K562 (cell line): Measurements from ENCODE around the gene KIF3B. TPM values are rescaled to one million over a fixed set of nuclear protein-coding genes. Genes with fewer than 3 reads are reported as not detected.

Source experiments
- BCOR ChIP-seq: fragments of 450-650 bp; IDR thresholded peaks from 2 replicates; pipeline ENCODE4 v1.6.1; 2016
- CAMTA2 ChIP-seq: fragments of 250-450 bp; sonication (Bioruptor Pico); conservative IDR thresholded peaks from 2 replicates; pipeline ENCODE4 v1.5.1; 2022
- EGR1 ChIP-seq: fragments of 450-650 bp; conservative IDR thresholded peaks from 2 replicates; pipeline ENCODE4 v1.6.1; 2017; ENCODE audit warnings: mild to moderate bottlenecking
- FIP1L1 ChIP-seq: fragments of 200-400 bp; formaldehyde crosslinking; IDR thresholded peaks from 2 replicates; pipeline ENCODE4 v1.6.1; 2018; ENCODE audit warnings: mild to moderate bottlenecking, low read depth, low read length; ENCODE audit not compliant: poor library complexity, severe bottlenecking
- NR3C1 ChIP-seq: sonication (generic); formaldehyde crosslinking; IDR thresholded peaks from 2 replicates; pipeline ENCODE4 v1.8.1; 2022; ENCODE audit warnings: missing genetic modification reagents
- ZNF140 ChIP-seq: fragments of 250-450 bp; sonication (Bioruptor Pico); IDR thresholded peaks from 2 replicates; pipeline ENCODE4 v1.8.0; 2021; ENCODE audit warnings: moderate library complexity, mild to moderate bottlenecking, inconsistent platforms
- ZNF146 ChIP-seq: IDR thresholded peaks from one replicate; pipeline ENCODE4 v1.6.1; 2018; ENCODE audit warnings: missing compliant biosample characterization; ENCODE audit not compliant: unreplicated experiment
- ZNF780A ChIP-seq: fragments of 250-450 bp; sonication (Bioruptor Pico); IDR thresholded peaks from 2 replicates; pipeline ENCODE4 v1.5.0; 2021; ENCODE audit warnings: mild to moderate bottlenecking
- polyA plus RNA-seq, 8 experiments: library from polyadenylated mRNA; depleted of rRNA in 4 of 8; stranded (reverse) in 5 of 8; unstranded in 3 of 8; fragments of >200 nt; fragmentation: Nextera tagmentation in 2 of 8; fragmentation: Illumina TruSeq in 1 of 8; extraction: Ambion mirVana in 2 of 8; extraction: Trizol in 1 of 8; gene quantifications; 2 replicates each; pipeline versions ENCODE4 v1.2.1 to v1.2.3, GENCODE V29; 2011 to 2014; ENCODE audit warnings: inconsistent platforms in 1 of 8, missing spikeins in 1 of 8
- total RNA-seq, 7 experiments: library from RNA; depleted of rRNA in 6 of 7; stranded (reverse); fragments of >200 nt in 6 of 7; fragmentation: Illumina TruSeq in 2 of 7; extraction: Trizol in 2 of 7; gene quantifications; 2 replicates each; pipeline versions ENCODE4 v1.2.1 to v1.2.3, GENCODE V29; 2011 to 2021; ENCODE audit warnings: low replicate concordance in 1 of 7
- TF ChIP-seq, protein P1 (sequence below): fragments of 250-450 bp; sonication (Bioruptor Pico); IDR thresholded peaks from 2 replicates; pipeline ENCODE4 v1.5.0; 2021; ENCODE audit warnings: mild to moderate bottlenecking, borderline replicate concordance
- TF ChIP-seq, protein P2 (sequence below), 2 experiments: fragments of 450-650 bp; formaldehyde crosslinking in 1 of 2; IDR thresholded peaks; 2 replicates each; pipeline versions ENCODE4 v1.4.0 to v1.6.1; 2014 to 2020; ENCODE audit warnings: mild to moderate bottlenecking in 2 of 2, borderline replicate concordance in 1 of 2, low read depth in 1 of 2
- TF ChIP-seq, protein P3 (sequence below): fragments of 450-650 bp; IDR thresholded peaks from 2 replicates; pipeline ENCODE4 v1.7.0; 2016; ENCODE audit warnings: borderline replicate concordance
- TF ChIP-seq, protein P4 (sequence below): sonication (generic); formaldehyde crosslinking; IDR thresholded peaks from 2 replicates; pipeline ENCODE4 v1.8.1; 2023; ENCODE audit warnings: mild to moderate bottlenecking, missing genetic modification reagents

KIF3B gene
- total and polyA plus RNA-seq, 9 of the 15 experiments (the other 6 are each of a cell fraction or from before 2014, with no cell fraction given) = 2.9 to 12.3 (median 8.6) TPM

DNA sequence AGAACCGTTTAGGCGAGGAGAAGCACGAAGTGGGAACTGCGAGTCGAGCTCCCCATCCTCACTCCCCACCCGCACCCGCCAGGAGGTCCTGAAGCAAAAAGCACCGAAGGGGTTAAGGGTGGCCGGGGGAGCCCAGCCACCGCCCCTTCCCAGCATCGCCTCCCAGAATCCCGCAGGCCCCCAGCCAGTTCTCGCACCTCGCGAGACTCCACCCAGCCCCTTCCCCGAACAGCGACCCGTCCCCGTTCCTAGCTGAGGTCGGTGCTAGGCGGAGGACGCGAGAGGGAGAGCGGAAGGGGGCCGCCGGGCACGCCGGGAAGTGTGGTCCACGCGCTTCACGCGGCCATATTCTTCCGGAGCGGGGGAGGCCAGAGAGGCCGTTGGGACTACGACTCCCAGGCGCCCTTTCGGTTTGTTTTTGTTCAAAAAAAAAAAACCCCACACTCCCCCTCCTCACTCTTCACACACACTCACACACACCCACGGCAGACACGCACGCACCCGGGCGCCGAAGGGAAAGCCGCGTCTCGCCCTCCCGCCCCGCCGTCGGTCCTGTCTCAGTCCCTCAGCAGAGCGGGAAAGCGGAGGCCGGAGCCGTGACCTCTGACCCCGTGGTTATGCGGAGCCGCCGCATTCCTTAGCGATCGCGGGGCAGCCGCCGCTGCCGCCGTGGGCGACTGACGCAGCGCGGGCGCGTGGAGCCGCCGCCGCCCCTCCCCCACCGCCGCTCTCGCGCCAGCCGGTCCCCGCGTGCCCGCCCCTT is 80.6 kb downstream of the KIF3B start, which contains the start of gene ASXL1 (continued):
- TF ChIP-seq ZNF140 (CRISPR knock-in tag) = no peak
- TF ChIP-seq, protein P1, sequence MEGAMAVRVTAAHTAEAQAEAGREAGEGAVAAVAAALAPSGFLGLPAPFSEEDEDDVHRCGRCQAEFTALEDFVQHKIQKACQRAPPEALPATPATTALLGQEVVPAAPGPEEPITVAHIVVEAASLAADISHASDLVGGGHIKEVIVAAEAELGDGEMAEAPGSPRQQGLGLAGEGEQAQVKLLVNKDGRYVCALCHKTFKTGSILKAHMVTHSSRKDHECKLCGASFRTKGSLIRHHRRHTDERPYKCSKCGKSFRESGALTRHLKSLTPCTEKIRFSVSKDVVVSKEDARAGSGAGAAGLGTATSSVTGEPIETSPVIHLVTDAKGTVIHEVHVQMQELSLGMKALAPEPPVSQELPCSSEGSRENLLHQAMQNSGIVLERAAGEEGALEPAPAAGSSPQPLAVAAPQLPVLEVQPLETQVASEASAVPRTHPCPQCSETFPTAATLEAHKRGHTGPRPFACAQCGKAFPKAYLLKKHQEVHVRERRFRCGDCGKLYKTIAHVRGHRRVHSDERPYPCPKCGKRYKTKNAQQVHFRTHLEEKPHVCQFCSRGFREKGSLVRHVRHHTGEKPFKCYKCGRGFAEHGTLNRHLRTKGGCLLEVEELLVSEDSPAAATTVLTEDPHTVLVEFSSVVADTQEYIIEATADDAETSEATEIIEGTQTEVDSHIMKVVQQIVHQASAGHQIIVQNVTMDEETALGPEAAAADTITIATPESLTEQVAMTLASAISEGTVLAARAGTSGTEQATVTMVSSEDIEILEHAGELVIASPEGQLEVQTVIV = no peak
- TF ChIP-seq CAMTA2 (CRISPR knock-in tag) = no peak
- TF ChIP-seq ZNF146 (CRISPR knock-in tag) = no peak
- TF ChIP-seq, protein P2, sequence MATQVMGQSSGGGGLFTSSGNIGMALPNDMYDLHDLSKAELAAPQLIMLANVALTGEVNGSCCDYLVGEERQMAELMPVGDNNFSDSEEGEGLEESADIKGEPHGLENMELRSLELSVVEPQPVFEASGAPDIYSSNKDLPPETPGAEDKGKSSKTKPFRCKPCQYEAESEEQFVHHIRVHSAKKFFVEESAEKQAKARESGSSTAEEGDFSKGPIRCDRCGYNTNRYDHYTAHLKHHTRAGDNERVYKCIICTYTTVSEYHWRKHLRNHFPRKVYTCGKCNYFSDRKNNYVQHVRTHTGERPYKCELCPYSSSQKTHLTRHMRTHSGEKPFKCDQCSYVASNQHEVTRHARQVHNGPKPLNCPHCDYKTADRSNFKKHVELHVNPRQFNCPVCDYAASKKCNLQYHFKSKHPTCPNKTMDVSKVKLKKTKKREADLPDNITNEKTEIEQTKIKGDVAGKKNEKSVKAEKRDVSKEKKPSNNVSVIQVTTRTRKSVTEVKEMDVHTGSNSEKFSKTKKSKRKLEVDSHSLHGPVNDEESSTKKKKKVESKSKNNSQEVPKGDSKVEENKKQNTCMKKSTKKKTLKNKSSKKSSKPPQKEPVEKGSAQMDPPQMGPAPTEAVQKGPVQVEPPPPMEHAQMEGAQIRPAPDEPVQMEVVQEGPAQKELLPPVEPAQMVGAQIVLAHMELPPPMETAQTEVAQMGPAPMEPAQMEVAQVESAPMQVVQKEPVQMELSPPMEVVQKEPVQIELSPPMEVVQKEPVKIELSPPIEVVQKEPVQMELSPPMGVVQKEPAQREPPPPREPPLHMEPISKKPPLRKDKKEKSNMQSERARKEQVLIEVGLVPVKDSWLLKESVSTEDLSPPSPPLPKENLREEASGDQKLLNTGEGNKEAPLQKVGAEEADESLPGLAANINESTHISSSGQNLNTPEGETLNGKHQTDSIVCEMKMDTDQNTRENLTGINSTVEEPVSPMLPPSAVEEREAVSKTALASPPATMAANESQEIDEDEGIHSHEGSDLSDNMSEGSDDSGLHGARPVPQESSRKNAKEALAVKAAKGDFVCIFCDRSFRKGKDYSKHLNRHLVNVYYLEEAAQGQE (IDR thresholded peaks at IDR 0.05; ENCODE audit: borderline replicate concordance) = no peak
- TF ChIP-seq, protein P2 (CRISPR knock-in tag; IDR thresholded peaks at IDR 0.05; ENCODE audit: low read depth) = peak; percentile 13; the same call in 1 of the 2 replicates
- TF ChIP-seq ZNF780A = no peak
- no peak for TF ChIP-seq NR3C1 (CRISPR knock-in tag)
- no peak for TF ChIP-seq BCOR
- TF ChIP-seq, protein P3, sequence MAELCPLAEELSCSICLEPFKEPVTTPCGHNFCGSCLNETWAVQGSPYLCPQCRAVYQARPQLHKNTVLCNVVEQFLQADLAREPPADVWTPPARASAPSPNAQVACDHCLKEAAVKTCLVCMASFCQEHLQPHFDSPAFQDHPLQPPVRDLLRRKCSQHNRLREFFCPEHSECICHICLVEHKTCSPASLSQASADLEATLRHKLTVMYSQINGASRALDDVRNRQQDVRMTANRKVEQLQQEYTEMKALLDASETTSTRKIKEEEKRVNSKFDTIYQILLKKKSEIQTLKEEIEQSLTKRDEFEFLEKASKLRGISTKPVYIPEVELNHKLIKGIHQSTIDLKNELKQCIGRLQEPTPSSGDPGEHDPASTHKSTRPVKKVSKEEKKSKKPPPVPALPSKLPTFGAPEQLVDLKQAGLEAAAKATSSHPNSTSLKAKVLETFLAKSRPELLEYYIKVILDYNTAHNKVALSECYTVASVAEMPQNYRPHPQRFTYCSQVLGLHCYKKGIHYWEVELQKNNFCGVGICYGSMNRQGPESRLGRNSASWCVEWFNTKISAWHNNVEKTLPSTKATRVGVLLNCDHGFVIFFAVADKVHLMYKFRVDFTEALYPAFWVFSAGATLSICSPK = no peak
- peak; percentile 93 for TF ChIP-seq EGR1
- peak; percentile 88 for TF ChIP-seq FIP1L1
- TF ChIP-seq, protein P4, sequence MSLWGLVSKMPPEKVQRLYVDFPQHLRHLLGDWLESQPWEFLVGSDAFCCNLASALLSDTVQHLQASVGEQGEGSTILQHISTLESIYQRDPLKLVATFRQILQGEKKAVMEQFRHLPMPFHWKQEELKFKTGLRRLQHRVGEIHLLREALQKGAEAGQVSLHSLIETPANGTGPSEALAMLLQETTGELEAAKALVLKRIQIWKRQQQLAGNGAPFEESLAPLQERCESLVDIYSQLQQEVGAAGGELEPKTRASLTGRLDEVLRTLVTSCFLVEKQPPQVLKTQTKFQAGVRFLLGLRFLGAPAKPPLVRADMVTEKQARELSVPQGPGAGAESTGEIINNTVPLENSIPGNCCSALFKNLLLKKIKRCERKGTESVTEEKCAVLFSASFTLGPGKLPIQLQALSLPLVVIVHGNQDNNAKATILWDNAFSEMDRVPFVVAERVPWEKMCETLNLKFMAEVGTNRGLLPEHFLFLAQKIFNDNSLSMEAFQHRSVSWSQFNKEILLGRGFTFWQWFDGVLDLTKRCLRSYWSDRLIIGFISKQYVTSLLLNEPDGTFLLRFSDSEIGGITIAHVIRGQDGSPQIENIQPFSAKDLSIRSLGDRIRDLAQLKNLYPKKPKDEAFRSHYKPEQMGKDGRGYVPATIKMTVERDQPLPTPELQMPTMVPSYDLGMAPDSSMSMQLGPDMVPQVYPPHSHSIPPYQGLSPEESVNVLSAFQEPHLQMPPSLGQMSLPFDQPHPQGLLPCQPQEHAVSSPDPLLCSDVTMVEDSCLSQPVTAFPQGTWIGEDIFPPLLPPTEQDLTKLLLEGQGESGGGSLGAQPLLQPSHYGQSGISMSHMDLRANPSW = no peak; the same call in 1 of the 2 replicates
